ENCODE results near the gene CERKL.

GRCh38 chr2:181546086-181546485, 110.8 kb downstream of the CERKL start:
- TF ChIP-seq CTCF (IDR thresholded peaks at IDR 0.05) (no peak), EZH2 (IDR thresholded peaks at IDR 0.05; ENCODE audit: borderline replicate concordance, insufficient read depth, low read depth, low read length, poor library complexity, severe bottlenecking) (no peak)

All from B cell (primary cell).